HG02642 (cell line): ENCODE measurements around the gene PPP4R3A.
A peak's percentile ranks its signal among the peaks of the same experiment; 100 is the strongest.
"Not testable (repeated sequence)": the region's sequence is repeated elsewhere in the genome, so short reads cannot be mapped to it uniquely, and the experiment has no call there.

Experiments
- ATAC-seq: cut with Tn5 transposase; IDR thresholded peaks from one replicate; pipeline ENCODE4 v1.9.1; 2021; ENCODE audit warnings: mild to moderate bottlenecking; ENCODE audit not compliant: unreplicated experiment, poor library complexity

Gene PPP4R3A

GRCh38 chr14:91453744-91454143 is 56.4 kb downstream of the PPP4R3A start:
- no peak for ATAC-seq

- ATAC-seq, result no peak
Observed at GRCh38 chr14:91444335-91445020, 65.6 kb downstream of the PPP4R3A start.

- ATAC-seq, result no peak
Observed at GRCh38 chr14:91439345-91439744, 70.8 kb downstream of the PPP4R3A start.

- ATAC-seq, result no peak
Observed at GRCh38 chr14:91438845-91439244, 71.3 kb downstream of the PPP4R3A start.

- not testable (repeated sequence) for ATAC-seq
Observed at GRCh38 chr14:91436266-91436665, 73.8 kb downstream of the PPP4R3A start.

GRCh38 chr14:91429385-91429784 is 80.7 kb downstream of the PPP4R3A start:
- no peak for ATAC-seq

GRCh38 chr14:91428931-91429330 is 81.2 kb downstream of the PPP4R3A start:
- not testable (repeated sequence) for ATAC-seq

GRCh38 chr14:91425531-91425944 is 84.6 kb downstream of the PPP4R3A start:
- ATAC-seq, result not testable (repeated sequence)

GRCh38 chr14:91424813-91425530 is 85.1 kb downstream of the PPP4R3A start:
- no peak for ATAC-seq

- ATAC-seq, result no peak
Observed at GRCh38 chr14:91420686-91421085, 89.4 kb downstream of the PPP4R3A start.

GRCh38 chr14:91419451-91419850 is 90.7 kb downstream of the PPP4R3A start:
- ATAC-seq, result no peak

- ATAC-seq, result no peak
Observed at GRCh38 chr14:91419044-91419397, 91.1 kb downstream of the PPP4R3A start.

- no peak for ATAC-seq
Observed at GRCh38 chr14:91418387-91419043, 91.6 kb downstream of the PPP4R3A start.

GRCh38 chr14:91417983-91418386 is 92.1 kb downstream of the PPP4R3A start:
- ATAC-seq, result peak; percentile 35

GRCh38 chr14:91417120-91417982 is 92.8 kb downstream of the PPP4R3A start, which contains the start of gene CCDC88C:
Gene CCDC88C, minus strand, starts transcription at chr14:91417820. Its CDS starts 130 bp downstream, at chr14:91417690.
- ATAC-seq, result peak; percentile 56

- ATAC-seq, result no peak
Observed at GRCh38 chr14:91416744-91417119, 93.4 kb downstream of the PPP4R3A start.

GRCh38 chr14:91415794-91416743 is 94.0 kb downstream of the PPP4R3A start:
- ATAC-seq, result peak; percentile 54

GRCh38 chr14:91414475-91414833 is 95.7 kb downstream of the PPP4R3A start:
- no peak for ATAC-seq
